Mammary epithelial cell (primary cell): ENCODE data around the gene TOP2B.

Experiments used
- CTCF ChIP-seq, 2 donors: IDR thresholded peaks in 1 of 2; conservative IDR thresholded peaks in 1 of 2; 2 replicates each; pipeline ENCODE4 v1.5.1; 2011 to 2012; ENCODE audit warnings: inconsistent platforms in 2 of 2, low read length in 2 of 2, mild to moderate bottlenecking in 2 of 2, control low read depth in 1 of 2, low read depth in 1 of 2; ENCODE audit not compliant: insufficient read depth in 1 of 2; ENCODE audit errors: extremely low read depth in 1 of 2
- EZH2 ChIP-seq: IDR thresholded peaks from 2 replicates; pipeline ENCODE4 v1.6.1; 2012; ENCODE audit warnings: low read length, inconsistent platforms, borderline replicate concordance

DNA sequence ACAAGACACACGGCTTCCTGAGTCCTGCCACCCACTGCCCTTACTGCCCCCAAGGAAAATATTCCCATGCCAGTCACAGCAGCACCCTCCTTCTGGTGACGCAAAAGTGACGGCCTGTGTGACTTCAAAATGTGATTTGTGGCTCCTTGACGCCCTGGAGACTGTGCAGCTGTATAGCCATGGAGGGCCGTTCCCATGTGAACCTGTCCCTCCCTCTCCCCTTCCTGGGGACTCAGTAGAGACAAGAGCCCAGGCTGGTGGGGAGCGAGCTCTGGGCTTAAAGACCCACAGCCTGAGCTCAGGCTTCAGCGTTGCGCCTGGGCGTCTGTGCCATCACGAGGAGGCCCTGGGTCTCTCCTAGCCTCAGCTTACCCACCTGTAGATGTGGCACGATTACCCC lies 78.2 kb downstream of the TOP2B start:
- TF ChIP-seq EZH2 (no peak), CTCF (conservative IDR thresholded peaks at IDR 0.05 in 1 of 2, IDR thresholded peaks at IDR 0.05 in 1 of 2; ENCODE audit: extremely low read depth in 1 of 2, insufficient read depth in 1 of 2, low read depth in 1 of 2, low read length in 2 of 2) (no peak)
